Frontal cortex (tissue), 4 donors: ENCODE measurements around the gene FCRLB. TPM values are rescaled to one million over a fixed set of nuclear protein-coding genes. Genes with fewer than 3 reads are reported as not detected.
"Not testable (repeated sequence)": the region's sequence is repeated elsewhere in the genome, so short reads cannot be mapped to it uniquely, and the experiment has no call there.

Experiments
- DNase-seq, 2 donors: peaks; one replicate each; pipeline ENCODE4 v3.0.0; 2012; ENCODE audit warnings: low spot score in 2 of 2
- FAIRE-seq: peaks from 2 replicates; lab custom pipeline; 2012; peaks lifted over from hg19 to GRCh38; lab: Jason Lieb, UNC
- total RNA-seq: library from RNA; depleted of rRNA; stranded (reverse); fragments of >200 nt; gene quantifications from one replicate; pipeline ENCODE4 v1.2.3, GENCODE V29; 2014
- donor health status: control.
- donor health status: control.
- donor health status: control.

FCRLB gene
- total RNA-seq, 1 donor from 2014 or later = 1.2 TPM

- DNase-seq (no peak), FAIRE-seq (no peak)
Measured at GRCh38 chr1:161718559-161719324, 2.6 kb upstream of the FCRLB start.

- FAIRE-seq (no peak), DNase-seq (no peak)
Measured at GRCh38 chr1:161719325-161719611, 2.1 kb upstream of the FCRLB start.

DNA sequence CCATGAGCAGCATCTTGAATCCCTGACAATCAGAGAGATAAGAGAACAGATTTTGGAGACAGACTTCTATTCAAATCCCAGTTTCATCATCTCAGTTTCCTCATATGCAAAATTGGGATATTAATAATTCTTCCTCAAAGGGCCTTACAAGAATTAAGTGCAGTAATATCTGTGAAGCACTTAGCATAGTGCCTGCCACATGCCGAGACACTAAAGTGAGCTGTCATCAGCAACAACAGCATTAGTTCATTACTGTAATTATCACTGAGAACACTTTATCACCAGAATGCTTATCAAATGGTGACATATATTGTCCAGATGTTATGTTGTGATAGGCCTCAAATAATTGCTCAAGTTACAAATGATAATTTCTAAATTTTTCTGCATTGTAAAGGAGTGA lies 922 bp upstream of the FCRLB start:
- DNase-seq (no peak), FAIRE-seq (no peak)

GRCh38 chr1:161721738-161722343 lies 497 bp downstream of the FCRLB start:
- DNase-seq = no peak
- no peak for FAIRE-seq

DNA sequence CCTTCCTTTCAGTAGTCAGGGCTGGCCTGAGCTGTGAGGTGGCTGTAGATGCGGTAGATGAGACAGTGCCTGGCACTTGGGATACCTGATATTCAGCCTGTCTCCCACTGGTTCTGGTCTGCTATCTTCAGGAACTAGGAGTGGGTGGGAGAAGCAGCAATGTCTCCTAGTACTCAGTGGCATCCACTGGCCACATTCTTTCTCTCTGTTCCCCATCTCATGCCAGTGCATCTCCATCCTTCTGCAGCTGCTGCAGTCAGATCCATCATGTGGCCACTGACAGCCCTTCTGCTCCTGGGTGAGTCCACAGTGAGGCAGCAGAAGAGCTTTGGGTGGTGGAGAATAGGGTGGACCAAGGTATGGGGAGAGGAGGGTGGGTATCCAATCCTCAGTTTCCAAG lies 1.1 kb downstream of the FCRLB start:
- no peak for DNase-seq
- FAIRE-seq = no peak

GRCh38 chr1:161723459-161724141 lies 2.3 kb downstream of the FCRLB start:
- FAIRE-seq (no peak), DNase-seq (no peak)

DNA sequence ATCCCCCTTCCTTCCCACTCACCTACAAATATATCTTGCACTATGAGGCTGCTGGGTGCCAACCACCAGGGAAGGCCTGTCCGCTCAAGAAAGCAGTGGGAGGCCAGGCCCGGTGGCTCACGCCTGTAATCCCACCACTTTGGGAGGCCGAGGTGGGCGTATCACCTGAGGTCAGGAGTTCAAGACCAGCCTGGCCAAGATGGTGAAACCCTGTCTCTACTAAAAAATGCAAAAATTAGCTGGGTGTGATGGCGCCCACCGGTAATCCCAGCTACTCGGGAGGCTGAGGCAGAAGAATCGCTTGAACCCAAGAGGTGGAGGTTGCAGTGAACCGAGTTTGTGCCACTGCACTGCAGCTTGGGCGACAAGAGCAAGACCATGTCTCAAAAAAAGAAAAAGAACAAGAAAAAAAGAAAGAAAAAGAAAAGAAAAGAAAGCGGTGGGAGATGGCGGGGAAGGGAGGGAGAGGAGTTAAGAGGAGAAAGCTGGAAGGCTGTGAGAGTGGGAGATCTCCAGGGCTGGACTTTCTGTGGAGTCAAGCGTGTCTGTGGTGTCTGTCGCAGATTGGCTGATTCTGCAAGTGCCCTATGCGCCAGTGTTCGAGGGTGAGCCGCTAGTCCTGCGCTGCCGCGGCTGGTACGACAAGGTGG lies 4.0 kb downstream of the FCRLB start:
- not testable (repeated sequence) for FAIRE-seq

GRCh38 chr1:161725908-161726472 lies 4.6 kb downstream of the FCRLB start:
- FAIRE-seq (no peak), DNase-seq (peak in 1 of 2 donors; percentile 30)

More for the DNA sequence above, 4.0 kb downstream of the FCRLB start:
- DNase-seq = not testable (repeated sequence)

DNA sequence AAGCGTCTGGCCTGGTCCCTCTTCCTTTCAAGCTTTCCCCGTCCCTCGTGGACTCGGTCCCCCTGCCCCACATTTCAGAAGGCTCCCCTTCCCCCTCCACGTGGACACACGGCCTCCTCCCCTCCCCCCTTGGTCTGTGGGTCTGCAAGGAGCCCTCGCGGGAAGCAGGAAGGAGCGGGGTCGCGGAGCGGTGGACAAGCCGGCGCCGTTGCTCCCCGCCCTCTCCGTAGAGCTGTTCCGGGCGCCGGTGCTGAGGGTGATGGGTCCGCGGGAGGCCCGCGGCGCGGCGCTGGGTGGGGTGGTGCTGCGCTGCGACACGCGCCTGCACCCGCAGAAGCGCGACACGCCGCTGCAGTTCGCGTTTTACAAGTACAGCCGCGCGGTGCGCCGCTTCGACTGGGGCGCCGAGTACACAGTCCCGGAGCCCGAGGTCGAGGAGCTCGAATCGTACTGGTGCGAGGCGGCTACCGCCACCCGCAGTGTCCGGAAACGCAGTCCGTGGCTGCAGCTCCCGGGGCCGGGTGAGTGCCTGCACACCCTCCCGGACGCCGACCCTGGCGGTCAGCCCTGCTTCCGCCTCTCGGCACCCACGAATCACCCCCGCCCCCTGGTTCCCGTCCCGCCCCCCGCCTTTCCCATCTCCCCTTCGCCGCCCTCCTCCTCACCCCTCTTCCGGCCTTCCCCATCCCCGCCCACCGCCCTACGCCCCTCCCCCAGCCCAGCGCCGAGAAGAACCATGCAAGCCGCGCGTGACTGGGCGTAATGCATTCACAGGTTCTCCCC lies 5.3 kb downstream of the FCRLB start:
- peak; percentile 73 for DNase-seq
- no peak for FAIRE-seq

GRCh38 chr1:161727256-161727924 lies 6.0 kb downstream of the FCRLB start:
- DNase-seq (peak in 1 of 2 donors; percentile 11), FAIRE-seq (no peak)

GRCh38 chr1:161728376-161729226 lies 7.3 kb downstream of the FCRLB start:
- FAIRE-seq (no peak), DNase-seq (no peak)

DNA sequence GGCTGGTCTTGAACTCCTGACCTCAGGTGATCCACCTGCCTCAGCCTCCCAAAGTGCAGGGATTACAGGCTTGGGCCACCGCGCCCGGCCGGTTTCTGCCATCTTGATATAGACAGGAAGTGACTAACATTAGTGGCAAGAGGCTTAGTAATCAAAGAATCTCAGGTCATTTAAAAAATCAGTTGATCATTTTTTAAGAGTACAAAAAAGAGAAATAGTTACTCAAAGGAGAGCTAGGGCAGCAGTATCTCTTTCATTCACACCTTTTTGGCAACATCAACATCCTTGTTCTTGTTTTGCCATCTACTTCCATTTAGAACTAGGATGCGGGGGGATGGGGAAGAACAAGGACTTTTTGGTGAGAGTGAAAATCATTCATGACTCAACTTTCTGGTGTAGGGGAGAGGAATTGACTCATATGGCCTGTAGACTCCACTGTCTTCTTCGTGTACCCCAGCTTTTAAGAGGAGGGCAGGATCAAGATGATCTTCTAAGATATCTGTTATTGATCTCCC lies 8.8 kb downstream of the FCRLB start:
- FAIRE-seq = no peak

GRCh38 chr1:161731241-161731640 lies 9.9 kb downstream of the FCRLB start:
- DNase-seq (no peak), FAIRE-seq (no peak)

More for the DNA sequence above, 8.8 kb downstream of the FCRLB start:
- no peak for DNase-seq

DNA sequence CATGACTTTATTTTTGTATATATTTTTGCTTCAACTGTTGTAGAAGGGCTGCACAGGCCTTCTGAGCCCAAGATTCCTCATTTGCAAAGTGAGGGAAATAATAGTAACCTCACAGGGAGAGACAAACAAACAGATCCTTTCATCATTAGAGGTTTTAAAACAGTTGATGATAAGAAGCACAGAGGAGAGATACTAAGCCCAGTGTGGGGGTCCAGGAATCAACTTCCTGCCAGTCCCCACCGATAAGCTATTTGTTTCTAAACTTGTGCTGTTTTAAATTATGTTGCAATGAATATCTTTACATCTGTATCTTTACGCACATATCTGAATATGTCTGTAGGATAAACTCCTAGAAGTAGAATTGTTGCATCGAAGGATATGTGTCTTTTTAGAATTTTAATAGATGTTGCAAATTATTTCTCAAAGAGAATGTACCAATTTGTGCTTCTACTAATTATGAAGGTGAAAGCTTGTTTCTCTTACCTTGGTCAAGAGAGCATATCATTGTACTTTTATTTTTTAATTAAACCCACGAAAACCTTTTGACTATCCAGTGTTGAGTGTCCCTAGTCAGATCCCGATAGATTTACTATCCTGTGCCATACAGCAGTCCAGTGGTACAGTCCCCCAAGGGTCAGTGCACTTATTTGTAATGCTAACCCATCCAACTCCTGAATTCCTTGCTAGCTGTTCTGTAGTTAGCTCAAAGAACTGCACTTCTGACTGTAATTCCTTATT lies 10.8 kb downstream of the FCRLB start:
- DNase-seq (no peak), FAIRE-seq (no peak)

- DNase-seq (no peak), FAIRE-seq (no peak)
Measured at GRCh38 chr1:161733526-161733925, 12.2 kb downstream of the FCRLB start.

DNA sequence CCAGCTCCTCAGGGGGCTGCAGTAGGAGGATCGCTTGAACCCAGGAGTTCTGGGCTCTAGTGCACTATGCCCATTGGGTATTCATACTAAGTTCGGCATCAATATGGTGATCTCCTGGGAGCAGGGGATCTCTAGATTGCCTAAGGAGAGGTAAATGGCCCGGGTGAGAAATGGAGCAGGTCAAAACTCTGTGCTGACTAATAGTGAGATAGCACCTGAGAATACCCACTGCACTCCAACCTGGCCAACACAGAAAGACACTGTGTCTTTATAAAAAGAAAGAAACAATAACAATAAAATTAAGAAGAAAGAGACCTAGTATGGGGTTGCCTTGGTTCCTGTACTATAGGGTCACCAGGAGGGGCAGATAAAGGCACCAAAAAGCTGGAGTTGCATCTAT lies 14.5 kb downstream of the FCRLB start:
- DNase-seq = no peak
- no peak for FAIRE-seq

- no peak for FAIRE-seq
- no peak for DNase-seq
Measured at GRCh38 chr1:161736335-161736969, 15.1 kb downstream of the FCRLB start.
